Activated T-helper 2 cell treated with anti-CD3 and anti-CD28 coated beads, Interferon-gamma antibody, Interleukin-2, Interleukin-4, amounts not matched to agents 10 μg/mL and 5 μg/mL and 100 μg/mL, durations not matched to agents 14 hours and 24 hours and 36 hours (primary cell): ENCODE measurements around the gene FAM221A. TPM values are rescaled to one million over a fixed set of nuclear protein-coding genes. Genes with fewer than 3 reads are reported as not detected.

ENCODE experiments used
- total RNA-seq: library from RNA; stranded (reverse); gene quantifications from 2 replicates; pipeline ENCODE4 v1.2.3, GENCODE V29; 2022

Gene FAM221A
- total RNA-seq, 1 donor from 2014 or later = 6.2 TPM

Other genes starting within 250 kb of the FAM221A start
- gene IGF2BP3, start 209.7 kb upstream of the FAM221A start, total RNA-seq = 16.6 and 18.2 TPM in 2 replicates
- 105 and 115 TPM in 2 replicates for gene TRA2A, start 148.2 kb upstream of the FAM221A start, total RNA-seq
- gene CCDC126, start 82.8 kb upstream of the FAM221A start, total RNA-seq = 6.1 and 6.3 TPM in 2 replicates
- gene STK31, start 30.0 kb downstream of the FAM221A start, total RNA-seq = 0.16 TPM in 1 of 2 replicates, not detected in the other